ENCODE data around the gene MTPN. TPM values are rescaled to one million over a fixed set of nuclear protein-coding genes. Genes with fewer than 3 reads are reported as not detected.

The MTPN gene
- total RNA-seq, 2 experiments from 2014 or later, result 88.4 to 94.0 TPM

GRCh38 chr7:135964274-135964673 lies 12.9 kb downstream of the MTPN start:
- peaks cover 66% of the 10 kb centered on the region for H3K36me3 Mint-ChIP-seq (ENCODE audit: low read depth)
- Histone ChIP-seq H3K4me1 (ENCODE audit: insufficient read depth, low read length) (peaks cover 10% of the 10 kb centered on the region), H3K36me3 (ENCODE audit: insufficient read depth, low read length) (peaks cover 14% of the 10 kb centered on the region), H3K27ac (ENCODE audit: low read depth in 1 of 2, low read length in 2 of 2) (no peak overlapping the region), H3K9me3 (ENCODE audit: control insufficient read depth in 1 of 2, insufficient read depth in 1 of 2, low read length in 2 of 2) (no peaks in the 10 kb centered on the region), H3K27me3 (ENCODE audit: control insufficient read depth in 1 of 2, insufficient read depth in 2 of 2, low read length in 2 of 2) (no peaks in the 10 kb centered on the region), H3K4me3 (ENCODE audit: low read length) (no peak overlapping the region)
- H3K4me3 Mint-ChIP-seq, result no peak overlapping the region
- no peaks in the 10 kb centered on the region for H3K27me3 Mint-ChIP-seq
- peaks cover 96% of the 10 kb centered on the region for H3K4me1 Mint-ChIP-seq (ENCODE audit: low read depth)
- DNase-seq, result no peak
- ChIA-PET POLR2A (interaction anchor here (0.6 kb wide), 1 partner anchor 23 kb away, joined by 3 read pairs; no protein-coding TSS in a partner anchor), CTCF (no interaction called here)
- no peak overlapping the region for H3K27ac Mint-ChIP-seq
- no peak for TF ChIP-seq CTCF (IDR thresholded peaks at IDR 0.05)
- no peak for ATAC-seq (ENCODE audit: poor library complexity)
- H3K9me3 Mint-ChIP-seq, result no peaks in the 10 kb centered on the region
- intact Hi-C loops (cut with DNase I, micrococcal nuclease), result no loop called here

GRCh38 chr7:135962802-135963201 lies 14.4 kb downstream of the MTPN start:
- intact Hi-C loops (cut with DNase I, micrococcal nuclease), result loop anchor here in 1 of 2 experiments (2.0 kb wide), 1 partner anchor 14 kb away; the partner anchor contains the start of gene MTPN
- TF ChIP-seq CTCF (IDR thresholded peaks at IDR 0.05), result no peak
- Histone ChIP-seq H3K4me3 (ENCODE audit: low read length) (no peak overlapping the region), H3K36me3 (ENCODE audit: insufficient read depth, low read length) (peaks cover 12% of the 10 kb centered on the region), H3K9me3 (ENCODE audit: control insufficient read depth in 1 of 2, insufficient read depth in 1 of 2, low read length in 2 of 2) (no peaks in the 10 kb centered on the region), H3K4me1 (ENCODE audit: insufficient read depth, low read length) (peaks cover 10% of the 10 kb centered on the region), H3K27me3 (ENCODE audit: control insufficient read depth in 1 of 2, insufficient read depth in 2 of 2, low read length in 2 of 2) (no peaks in the 10 kb centered on the region), H3K27ac (ENCODE audit: low read depth in 1 of 2, low read length in 2 of 2) (no peak overlapping the region)
- POLR2A ChIA-PET, result no interaction called here
- no peak overlapping the region for H3K27ac Mint-ChIP-seq
- peaks cover 66% of the 10 kb centered on the region for H3K36me3 Mint-ChIP-seq (ENCODE audit: low read depth)
- no peak overlapping the region for H3K4me3 Mint-ChIP-seq
- H3K9me3 Mint-ChIP-seq, result no peaks in the 10 kb centered on the region
- no peak for ATAC-seq (ENCODE audit: poor library complexity)
- peaks cover 96% of the 10 kb centered on the region for H3K4me1 Mint-ChIP-seq (ENCODE audit: low read depth)
- DNase-seq, result no peak
- no peaks in the 10 kb centered on the region for H3K27me3 Mint-ChIP-seq
- CTCF ChIA-PET, result interaction anchor here (0.6 kb wide), 1 partner anchor 354 kb away, joined by 3 read pairs; no protein-coding TSS in a partner anchor

- ChIA-PET POLR2A (no interaction called here), CTCF (no interaction called here)
- Mint-ChIP-seq H3K27me3 (no peaks in the 10 kb centered on the region), H3K4me3 (no peak overlapping the region), H3K27ac (peak overlapping the region; percentile 0), H3K36me3 (ENCODE audit: low read depth) (peaks cover 66% of the 10 kb centered on the region), H3K4me1 (ENCODE audit: low read depth) (peaks cover 96% of the 10 kb centered on the region), H3K9me3 (no peaks in the 10 kb centered on the region)
- no peak for TF ChIP-seq CTCF (IDR thresholded peaks at IDR 0.05)
- Histone ChIP-seq H3K27me3 (ENCODE audit: control insufficient read depth in 1 of 2, insufficient read depth in 2 of 2, low read length in 2 of 2) (no peaks in the 10 kb centered on the region), H3K4me1 (ENCODE audit: insufficient read depth, low read length) (no peaks in the 10 kb centered on the region), H3K27ac (ENCODE audit: low read depth in 1 of 2, low read length in 2 of 2) (no peak overlapping the region), H3K9me3 (ENCODE audit: control insufficient read depth in 1 of 2, insufficient read depth in 1 of 2, low read length in 2 of 2) (no peaks in the 10 kb centered on the region), H3K4me3 (ENCODE audit: low read length) (no peak overlapping the region), H3K36me3 (ENCODE audit: insufficient read depth, low read length) (peaks cover 2% of the 10 kb centered on the region)
- intact Hi-C loops (cut with DNase I, micrococcal nuclease), result no loop called here
- no peak for DNase-seq
- ATAC-seq (ENCODE audit: poor library complexity), result no peak
Measured at GRCh38 chr7:135960709-135961451, 16.3 kb downstream of the MTPN start.

All from CD4-positive, alpha-beta T cell (primary cell).